Upper lobe of right lung (tissue), 1 donor: ENCODE results near the gene TRIM44. TPM values are rescaled to one million over a fixed set of nuclear protein-coding genes. Genes with fewer than 3 reads are reported as not detected.

Experiments
- ATAC-seq: fragments of 200-7000 bp; cut with Tn5 transposase; one replicate; pipeline ENCODE4 v1.9.1; 2020; ENCODE audit warnings: mild to moderate bottlenecking, moderate library complexity
- DNase-seq: peaks from one replicate; pipeline ENCODE4 v3.0.0-alpha.2; 2020
- H3K27ac ChIP-seq: fragments of 200-600 bp; one replicate; pipeline ENCODE4 v1.8.0; 2022
- H3K27me3 ChIP-seq: fragments of 200-600 bp; one replicate; pipeline ENCODE4 v1.8.0; 2022; ENCODE audit warnings: mild to moderate bottlenecking
- H3K36me3 ChIP-seq: fragments of 200-600 bp; one replicate; pipeline ENCODE4 v1.8.0; 2022
- H3K4me1 ChIP-seq: fragments of 200-600 bp; one replicate; pipeline ENCODE4 v1.8.0; 2022
- H3K4me3 ChIP-seq: fragments of 200-600 bp; one replicate; pipeline ENCODE4 v1.8.0; 2022; ENCODE audit warnings: mild to moderate bottlenecking
- H3K9me3 ChIP-seq: fragments of 200-600 bp; one replicate; pipeline ENCODE4 v1.8.0; 2022
- CTCF ChIP-seq: fragments of 200-600 bp; IDR thresholded peaks from one replicate; pipeline ENCODE4 v1.8.0; 2022; ENCODE audit warnings: antibody characterized with exemption
- intact Hi-C: fragments of 100-400 bp; cut with DNase I; formaldehyde crosslinking; loops from one replicate; pipeline ENCODE4 v1.11.0; 2022
- total RNA-seq: library from RNA; stranded (reverse); fragmentation: NEBNext Ultra II Directional; extraction: Animal tissue kit (Norgen Biotek cat#: 25700); gene quantifications from one replicate; pipeline ENCODE4 v1.2.1, GENCODE V29; 2021
- donor health status: DM: no; HTN: yes; CAD: no; lungs with severe emphysema.

Gene TRIM44
- total RNA-seq, 1 donor from 2014 or later, result 67.2 TPM

GRCh38 chr11:35803115-35803514, 140.5 kb downstream of the TRIM44 start:
- peaks cover 13% of the 10 kb centered on the region for H3K36me3 ChIP-seq
- ATAC-seq (peak; percentile 15), DNase-seq (no peak)
- H3K9me3 ChIP-seq, result no peaks in the 10 kb centered on the region
- no peak for TF ChIP-seq CTCF
- no peak overlapping the region for H3K4me3 ChIP-seq
- intact Hi-C loops, result loop anchor here (10.0 kb wide), 1 partner anchor 188 kb away; the partner anchor contains the start of gene FJX1
- H3K4me1 ChIP-seq, result peaks cover 2% of the 10 kb centered on the region
- H3K27me3 ChIP-seq, result no peaks in the 10 kb centered on the region
- H3K27ac ChIP-seq, result no peak overlapping the region

GRCh38 chr11:35804451-35805040, 142.0 kb downstream of the TRIM44 start:
- ATAC-seq, result no peak
- H3K4me1 ChIP-seq, result peaks cover 2% of the 10 kb centered on the region
- H3K27ac ChIP-seq, result no peak overlapping the region
- H3K4me3 ChIP-seq, result no peak overlapping the region
- no peaks in the 10 kb centered on the region for H3K27me3 ChIP-seq
- H3K9me3 ChIP-seq, result no peaks in the 10 kb centered on the region
- no peak for TF ChIP-seq CTCF
- H3K36me3 ChIP-seq, result peaks cover 13% of the 10 kb centered on the region
- DNase-seq, result no peak
- intact Hi-C loops, result loop anchor here (10.0 kb wide), 1 partner anchor 190 kb away; the partner anchor contains the start of gene FJX1

GRCh38 chr11:35809561-35809960, 147.0 kb downstream of the TRIM44 start:
- H3K9me3 ChIP-seq, result no peaks in the 10 kb centered on the region
- ATAC-seq, result no peak

GRCh38 chr11:35810045-35810645, 147.6 kb downstream of the TRIM44 start:
- Histone ChIP-seq H3K4me1 (no peaks in the 10 kb centered on the region), H3K4me3 (no peak overlapping the region), H3K27ac (no peak overlapping the region), H3K36me3 (peaks cover 13% of the 10 kb centered on the region), H3K9me3 (no peaks in the 10 kb centered on the region), H3K27me3 (no peaks in the 10 kb centered on the region)
- no peak for ATAC-seq
- intact Hi-C loops, result no loop called here
- no peak for DNase-seq
- no peak for TF ChIP-seq CTCF

More at GRCh38 chr11:35809561-35809960, 147.0 kb downstream of the TRIM44 start:
- Histone ChIP-seq H3K4me1 (no peaks in the 10 kb centered on the region), H3K36me3 (peaks cover 13% of the 10 kb centered on the region), H3K27ac (no peak overlapping the region), H3K4me3 (no peak overlapping the region), H3K27me3 (no peaks in the 10 kb centered on the region)
- no peak for TF ChIP-seq CTCF
- intact Hi-C loops, result loop anchor here (10.0 kb wide), 1 partner anchor 195 kb away; the partner anchor contains the start of gene FJX1
- no peak for DNase-seq

GRCh38 chr11:35811783-35812182, 149.2 kb downstream of the TRIM44 start:
- Histone ChIP-seq H3K9me3 (no peaks in the 10 kb centered on the region), H3K4me1 (no peaks in the 10 kb centered on the region), H3K4me3 (no peak overlapping the region), H3K27me3 (no peaks in the 10 kb centered on the region), H3K27ac (no peak overlapping the region), H3K36me3 (peaks cover 7% of the 10 kb centered on the region)
- peak; percentile 75 for ATAC-seq
- no peak for DNase-seq
- intact Hi-C loops, result no loop called here
- TF ChIP-seq CTCF, result no peak
